ENCODE results near the gene FOLH1.

DNA sequence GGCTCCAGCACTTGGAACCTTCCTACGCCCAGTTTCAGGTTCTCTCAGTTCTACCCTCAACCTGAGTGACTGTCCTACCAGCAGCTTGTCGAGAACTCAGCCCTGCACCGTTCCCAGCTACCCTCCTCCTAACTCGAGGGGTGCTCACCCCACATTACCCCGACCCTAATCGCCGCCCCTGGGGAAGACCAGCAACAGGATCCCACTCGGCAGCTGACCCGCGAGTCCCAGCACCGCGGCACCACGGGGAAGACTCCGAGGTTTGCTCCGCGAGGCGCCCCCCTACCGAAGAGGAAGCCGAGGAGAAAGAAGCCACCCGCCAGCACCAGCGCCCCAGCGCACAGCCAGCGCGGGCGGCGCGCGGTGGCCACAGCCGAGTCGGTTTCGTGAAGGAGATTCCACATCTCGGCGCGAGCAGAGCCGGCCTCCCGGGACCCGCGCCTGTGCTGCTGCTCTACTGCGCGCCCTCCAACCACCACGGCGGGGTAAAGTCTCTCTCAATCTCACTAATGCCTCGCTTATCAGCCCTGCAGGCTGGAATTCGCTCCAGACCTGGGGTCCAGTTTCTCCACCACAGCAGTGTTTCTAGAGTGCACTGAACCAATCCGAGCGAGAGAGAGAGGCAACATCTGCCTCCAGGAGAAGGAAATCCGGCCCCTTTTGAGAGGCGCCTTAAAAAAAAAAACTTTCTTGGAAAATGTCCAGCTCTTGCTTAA, at the start of gene FOLH1:
- TF ChIP-seq, protein P1, sequence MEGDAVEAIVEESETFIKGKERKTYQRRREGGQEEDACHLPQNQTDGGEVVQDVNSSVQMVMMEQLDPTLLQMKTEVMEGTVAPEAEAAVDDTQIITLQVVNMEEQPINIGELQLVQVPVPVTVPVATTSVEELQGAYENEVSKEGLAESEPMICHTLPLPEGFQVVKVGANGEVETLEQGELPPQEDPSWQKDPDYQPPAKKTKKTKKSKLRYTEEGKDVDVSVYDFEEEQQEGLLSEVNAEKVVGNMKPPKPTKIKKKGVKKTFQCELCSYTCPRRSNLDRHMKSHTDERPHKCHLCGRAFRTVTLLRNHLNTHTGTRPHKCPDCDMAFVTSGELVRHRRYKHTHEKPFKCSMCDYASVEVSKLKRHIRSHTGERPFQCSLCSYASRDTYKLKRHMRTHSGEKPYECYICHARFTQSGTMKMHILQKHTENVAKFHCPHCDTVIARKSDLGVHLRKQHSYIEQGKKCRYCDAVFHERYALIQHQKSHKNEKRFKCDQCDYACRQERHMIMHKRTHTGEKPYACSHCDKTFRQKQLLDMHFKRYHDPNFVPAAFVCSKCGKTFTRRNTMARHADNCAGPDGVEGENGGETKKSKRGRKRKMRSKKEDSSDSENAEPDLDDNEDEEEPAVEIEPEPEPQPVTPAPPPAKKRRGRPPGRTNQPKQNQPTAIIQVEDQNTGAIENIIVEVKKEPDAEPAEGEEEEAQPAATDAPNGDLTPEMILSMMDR (IDR thresholded peaks at IDR 0.05; ENCODE audit: low read depth, low read length) = no peak
- TF ChIP-seq, protein P2, sequence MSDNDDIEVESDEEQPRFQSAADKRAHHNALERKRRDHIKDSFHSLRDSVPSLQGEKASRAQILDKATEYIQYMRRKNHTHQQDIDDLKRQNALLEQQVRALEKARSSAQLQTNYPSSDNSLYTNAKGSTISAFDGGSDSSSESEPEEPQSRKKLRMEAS (IDR thresholded peaks at IDR 0.05; ENCODE audit: low read depth, low read length) = no peak

Measured in NB4 (cell line).